ENCODE results near the gene FECH. TPM values are rescaled to one million over a fixed set of nuclear protein-coding genes. Genes with fewer than 3 reads are reported as not detected.
A peak's percentile ranks its signal among the peaks of the same experiment; 100 is the strongest.

The FECH gene
- total and polyA plus RNA-seq, 9 of the 15 experiments (the other 6 are each of a cell fraction or from before 2014, with no cell fraction given): 19.8 to 170 (median 56.8) TPM

- TF ChIP-seq SMARCB1 (IDR thresholded peaks at IDR 0.05; ENCODE audit: insufficient read length, low read depth): no peak
- no peak for TF ChIP-seq STAT5B (CRISPR knock-in tag; IDR thresholded peaks at IDR 0.05)
- TF ChIP-seq STAT5A (IDR thresholded peaks at IDR 0.05; ENCODE audit: borderline replicate concordance, low read length): no peak
- no peak for TF ChIP-seq PTRF (tag; IDR thresholded peaks at IDR 0.05)
- peak in 1 of 2 experiments; percentile 17 for TF ChIP-seq AFF1 (IDR thresholded peaks at IDR 0.05; ENCODE audit: low read depth in 1 of 2, partially characterized antibody in 2 of 2)
- TF ChIP-seq BACH1 (tag; IDR thresholded peaks at IDR 0.05): no peak
- TF ChIP-seq CAMTA2 (CRISPR knock-in tag; conservative IDR thresholded peaks at IDR 0.05): no peak
- no peak for TF ChIP-seq POLR3A (IDR thresholded peaks at IDR 0.05; ENCODE audit: borderline replicate concordance, extremely low read depth, insufficient read depth, insufficient read length)
- TF ChIP-seq MITF (IDR thresholded peaks at IDR 0.05): no peak
- no peak for TF ChIP-seq NONO (IDR thresholded peaks at IDR 0.05; ENCODE audit: low read depth in 2 of 2, low read length in 1 of 2)
- peak; percentile 70; the same call in 1 of the 2 replicates for TF ChIP-seq CTBP1 (IDR thresholded peaks at IDR 0.05; ENCODE audit: borderline replicate concordance)
- TF ChIP-seq ZBTB2 (IDR thresholded peaks at IDR 0.05): no peak
- TF ChIP-seq CREB5 (CRISPR knock-in tag; IDR thresholded peaks at IDR 0.05): no peak
- TF ChIP-seq, protein P1, sequence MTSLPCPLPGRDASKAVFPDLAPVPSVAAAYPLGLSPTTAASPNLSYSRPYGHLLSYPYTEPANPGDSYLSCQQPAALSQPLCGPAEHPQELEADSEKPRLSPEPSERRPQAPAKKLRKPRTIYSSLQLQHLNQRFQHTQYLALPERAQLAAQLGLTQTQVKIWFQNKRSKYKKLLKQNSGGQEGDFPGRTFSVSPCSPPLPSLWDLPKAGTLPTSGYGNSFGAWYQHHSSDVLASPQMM (CRISPR knock-in tag; IDR thresholded peaks at IDR 0.05): no peak
- no peak for TF ChIP-seq HIVEP1 (CRISPR knock-in tag; IDR thresholded peaks at IDR 0.05)
- no peak for TF ChIP-seq ZNF12 (CRISPR knock-in tag; IDR thresholded peaks at IDR 0.05)
- TF ChIP-seq CEBPG (CRISPR knock-in tag; IDR thresholded peaks at IDR 0.05): no peak
- TF ChIP-seq CEBPG (tag; conservative IDR thresholded peaks at IDR 0.05 in 1 of 2, IDR thresholded peaks at IDR 0.05 in 1 of 2): no peak
- TF ChIP-seq KAT2B (IDR thresholded peaks at IDR 0.05; ENCODE audit: low read depth, low read length): no peak
Observed at GRCh38 chr18:57630002-57630753, 43.7 kb upstream of the FECH start (continued).
